ENCODE results near the gene TXK.

The TXK gene

GRCh38 chr4:48137846-48138245 lies 3.8 kb upstream of the TXK start:
- DNase-seq (ENCODE audit: low read depth), result no peak

GRCh38 chr4:48133669-48134068 lies 381 bp downstream of the TXK start:
- DNase-seq (ENCODE audit: low read depth), result no peak

DNA sequence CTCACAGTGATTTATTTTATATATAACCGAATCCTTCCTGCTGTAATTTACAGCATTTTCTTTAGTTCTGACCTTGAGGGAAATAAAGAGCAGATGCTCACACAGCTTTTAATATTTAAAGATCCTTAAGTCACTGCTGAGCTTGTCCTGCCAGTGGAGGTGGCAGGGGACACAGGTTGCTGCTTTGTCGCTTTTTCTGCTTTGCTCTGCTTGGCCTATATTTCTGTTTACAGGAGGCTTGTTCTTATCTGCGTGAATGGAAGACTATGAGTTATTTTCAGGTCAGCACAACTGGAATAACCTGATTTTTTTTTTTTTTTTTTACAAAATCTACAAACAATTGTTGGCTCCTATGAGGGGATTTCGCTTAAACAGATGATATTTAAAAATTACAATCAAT lies 2.3 kb downstream of the TXK start:
- DNase-seq (ENCODE audit: low read depth), result no peak

- no peak for DNase-seq (ENCODE audit: low read depth)
Observed at GRCh38 chr4:48130100-48130499, 4.0 kb downstream of the TXK start.

- DNase-seq (ENCODE audit: low read depth), result no peak
Observed at GRCh38 chr4:48129307-48130014, 4.6 kb downstream of the TXK start.

DNA sequence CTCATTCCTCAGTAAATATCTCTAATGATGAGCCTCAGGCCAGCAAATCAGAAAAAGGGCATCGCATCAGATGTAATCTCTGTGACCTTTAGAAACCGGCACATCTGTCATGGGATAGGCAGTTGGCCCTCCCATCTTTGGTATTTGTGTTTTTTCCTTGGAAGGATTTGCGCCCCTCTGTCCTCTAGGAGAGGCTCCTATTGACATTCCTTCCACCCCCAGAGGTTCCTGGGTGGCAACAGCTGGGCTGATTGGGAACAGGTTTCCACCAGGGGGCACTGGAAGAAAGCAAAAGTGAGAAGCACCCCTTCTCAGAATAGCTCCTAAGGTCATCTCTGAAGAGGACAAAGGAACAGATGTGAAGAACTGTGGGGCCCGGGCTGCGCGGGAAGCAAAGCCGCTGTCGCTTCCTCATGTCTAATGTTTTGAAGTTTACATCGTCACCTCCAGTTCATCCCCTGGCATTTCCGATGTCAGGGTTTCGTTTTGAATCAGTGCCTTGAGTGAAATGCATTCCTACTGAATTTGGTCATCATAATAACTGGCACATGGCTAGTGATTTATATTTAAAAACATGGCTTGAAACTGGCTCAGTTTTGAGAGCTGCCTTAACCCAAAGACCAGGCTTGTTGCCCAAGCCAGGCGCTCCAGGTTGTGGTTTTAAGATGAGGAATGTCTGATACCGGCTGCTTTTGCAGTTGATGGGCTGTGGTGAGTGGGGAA lies 6.2 kb downstream of the TXK start:
- DNase-seq (ENCODE audit: low read depth), result peak; percentile 97

DNA sequence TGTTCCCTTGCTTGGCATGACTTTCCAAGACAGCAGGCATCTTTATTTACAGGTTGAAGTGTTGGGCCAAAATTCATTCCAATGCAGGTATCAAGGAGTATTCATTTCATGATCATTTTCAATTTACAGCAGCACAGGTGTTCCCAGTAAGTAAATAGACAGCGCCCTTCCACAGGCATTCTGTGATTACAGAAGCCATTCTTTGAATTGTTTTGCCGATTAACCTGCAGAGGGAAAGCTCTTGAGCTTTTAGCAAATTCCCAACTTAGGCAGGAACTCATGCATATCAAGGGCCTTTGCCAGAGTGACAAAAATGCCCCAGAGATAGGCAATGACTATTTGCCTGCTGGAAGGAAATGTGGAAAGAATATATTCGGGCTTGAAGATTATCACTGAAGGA lies 6.8 kb downstream of the TXK start:
- DNase-seq (ENCODE audit: low read depth), result no peak

- no peak for DNase-seq (ENCODE audit: low read depth)
Observed at GRCh38 chr4:48126621-48127020, 7.4 kb downstream of the TXK start.

DNA sequence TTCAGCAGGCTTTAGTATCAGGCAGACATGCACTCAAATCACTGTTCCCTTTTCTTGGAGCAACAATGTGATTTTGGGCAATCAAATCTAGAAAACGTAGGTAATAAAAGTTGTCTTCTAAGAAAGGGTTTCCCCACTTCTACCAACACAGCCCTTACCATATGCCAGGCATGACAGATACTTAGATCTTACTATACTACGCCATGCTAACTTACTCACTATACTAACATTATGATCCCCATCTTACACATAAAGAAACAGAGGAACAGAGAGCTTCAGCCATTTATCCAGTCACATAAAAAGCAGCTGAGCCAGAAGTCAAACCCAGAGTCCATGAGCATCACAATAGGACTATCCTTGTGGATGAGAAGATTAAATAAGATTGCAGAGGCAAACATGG lies 9.2 kb downstream of the TXK start:
- no peak for DNase-seq (ENCODE audit: low read depth)

DNA sequence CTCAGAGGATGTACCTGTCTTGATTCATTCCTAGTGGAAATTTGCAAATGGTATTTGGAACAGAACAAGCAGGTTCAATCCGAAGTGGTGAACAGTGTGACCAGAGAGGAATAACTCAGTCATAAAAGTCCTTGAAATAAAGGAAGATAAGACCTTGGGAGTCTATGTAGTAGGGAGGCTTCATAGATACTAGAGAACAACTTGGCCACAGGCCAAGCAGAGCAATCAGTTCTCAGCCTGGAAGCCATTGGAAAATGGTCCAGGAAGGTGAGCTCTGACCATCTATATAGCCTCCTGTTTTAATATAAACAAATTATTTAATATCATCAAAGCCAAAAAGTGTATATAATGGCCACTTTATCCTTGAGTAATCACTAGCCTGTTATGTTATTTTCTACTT lies 11.3 kb downstream of the TXK start:
- DNase-seq (ENCODE audit: low read depth), result no peak

GRCh38 chr4:48121180-48121579 lies 12.9 kb downstream of the TXK start:
- DNase-seq (ENCODE audit: low read depth), result no peak

DNA sequence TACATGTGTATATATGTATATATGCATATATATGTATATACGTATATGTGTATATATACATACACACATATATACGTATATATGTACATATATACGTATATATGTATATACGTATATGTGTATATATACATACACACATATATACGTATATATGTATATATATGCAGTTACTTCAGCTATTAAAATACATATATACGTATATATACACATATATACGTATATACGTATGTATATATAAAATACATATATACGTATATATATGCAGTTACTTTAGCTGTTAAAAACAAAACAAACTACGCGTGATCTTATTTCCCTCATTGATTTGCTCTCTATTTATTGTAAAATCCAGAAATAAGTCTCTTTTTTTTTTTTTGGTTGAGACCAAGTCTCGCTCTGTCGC lies 13.9 kb downstream of the TXK start:
- no peak for DNase-seq (ENCODE audit: low read depth)

DNA sequence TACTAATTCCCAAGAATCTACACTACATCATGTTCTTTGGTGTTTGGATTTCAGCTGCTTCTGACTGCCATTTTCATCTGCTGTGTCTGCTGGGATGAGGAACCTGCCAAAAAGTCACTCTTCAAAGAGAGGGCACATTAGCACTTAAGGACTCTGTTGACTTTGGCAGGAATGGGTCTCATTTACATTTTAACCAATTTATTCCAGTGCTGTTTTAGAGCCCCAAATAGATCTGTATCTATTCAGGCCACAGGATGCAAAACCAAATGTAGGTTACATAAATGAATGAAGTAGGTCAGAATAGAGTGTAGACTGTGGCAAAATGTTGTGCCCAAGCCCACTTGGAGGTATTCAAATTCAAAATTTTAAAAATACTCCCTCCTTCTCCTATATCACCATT lies 14.4 kb downstream of the TXK start:
- DNase-seq (ENCODE audit: low read depth), result no peak

DNA sequence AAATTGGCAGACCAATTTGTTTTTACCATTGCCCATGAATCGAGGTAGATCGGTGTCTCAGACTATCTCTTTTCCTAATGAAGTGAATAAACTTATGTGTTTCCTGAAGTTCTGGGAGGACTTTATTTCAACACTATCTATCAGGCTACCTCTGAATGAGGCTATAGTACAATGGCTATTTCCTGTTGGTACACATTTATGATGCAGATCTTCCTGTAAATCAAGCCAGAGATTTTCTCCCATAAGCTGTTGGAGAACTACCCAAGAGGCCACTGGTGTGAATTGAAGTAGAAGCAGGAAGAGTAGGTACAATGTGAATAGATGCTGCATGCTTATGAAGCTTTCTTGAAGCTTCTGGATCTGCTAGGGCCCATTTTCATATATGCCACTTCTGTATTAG lies 16.0 kb downstream of the TXK start:
- DNase-seq (ENCODE audit: low read depth), result no peak

DNA sequence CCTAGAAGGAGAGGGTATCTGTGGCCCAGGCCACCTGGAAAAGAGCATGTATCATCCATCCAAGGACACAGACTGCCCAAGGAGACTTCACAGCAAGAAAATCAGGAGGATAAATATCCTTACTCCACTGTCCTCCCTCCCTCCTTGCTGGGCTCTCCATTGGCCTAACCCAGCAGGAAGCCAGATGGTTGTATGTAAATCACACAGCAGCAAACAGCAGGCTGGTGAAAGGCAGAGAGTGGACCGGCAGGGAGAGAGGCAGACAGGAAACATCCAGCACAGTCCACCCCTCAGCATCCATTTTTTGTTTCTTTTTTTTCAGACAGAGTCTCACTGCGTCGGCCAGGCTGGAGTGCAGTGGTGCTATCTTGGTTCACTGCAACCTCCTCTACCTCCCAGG lies 17.5 kb downstream of the TXK start:
- DNase-seq (ENCODE audit: low read depth), result no peak

GRCh38 chr4:48114412-48114811 lies 19.6 kb downstream of the TXK start:
- no peak for DNase-seq (ENCODE audit: low read depth)

DNA sequence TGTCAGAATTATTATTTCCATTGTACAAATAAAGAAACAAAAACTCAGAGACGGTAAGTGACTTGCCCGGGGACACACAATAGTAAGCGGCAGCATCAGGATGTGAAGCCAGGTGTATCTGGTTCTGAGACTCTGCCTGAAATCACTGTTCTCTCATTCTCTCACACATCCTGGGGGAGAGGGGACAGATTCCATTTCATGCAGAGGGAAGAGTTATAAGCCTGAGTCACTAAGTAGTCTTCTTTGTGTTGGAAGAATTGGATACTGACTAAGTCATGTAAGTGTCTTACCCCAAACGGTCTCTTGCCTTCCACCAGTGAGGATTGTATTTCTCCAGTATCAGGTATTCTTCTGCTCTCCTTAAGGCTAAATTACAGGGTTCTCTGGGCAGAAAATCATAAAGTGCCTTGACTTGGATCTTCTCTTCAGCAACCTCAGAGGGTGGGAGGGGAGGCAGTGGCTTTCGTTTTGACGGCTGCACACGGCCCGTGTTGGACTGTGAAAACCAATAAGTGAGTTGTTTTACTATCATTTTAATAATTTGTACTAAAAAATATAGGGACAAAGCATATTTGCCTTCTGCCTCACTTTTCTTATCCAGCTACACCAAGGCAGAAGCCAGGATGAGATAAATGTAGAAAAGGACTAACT lies 21.9 kb downstream of the TXK start:
- peak; percentile 29 for DNase-seq (ENCODE audit: low read depth)

GRCh38 chr4:48110452-48110978 lies 23.5 kb downstream of the TXK start:
- no peak for DNase-seq (ENCODE audit: low read depth)

GRCh38 chr4:48109413-48110263 lies 24.4 kb downstream of the TXK start:
- peak; percentile 50 for DNase-seq (ENCODE audit: low read depth)

- no peak for DNase-seq (ENCODE audit: low read depth)
Observed at GRCh38 chr4:48108309-48109073, 25.6 kb downstream of the TXK start.

DNA sequence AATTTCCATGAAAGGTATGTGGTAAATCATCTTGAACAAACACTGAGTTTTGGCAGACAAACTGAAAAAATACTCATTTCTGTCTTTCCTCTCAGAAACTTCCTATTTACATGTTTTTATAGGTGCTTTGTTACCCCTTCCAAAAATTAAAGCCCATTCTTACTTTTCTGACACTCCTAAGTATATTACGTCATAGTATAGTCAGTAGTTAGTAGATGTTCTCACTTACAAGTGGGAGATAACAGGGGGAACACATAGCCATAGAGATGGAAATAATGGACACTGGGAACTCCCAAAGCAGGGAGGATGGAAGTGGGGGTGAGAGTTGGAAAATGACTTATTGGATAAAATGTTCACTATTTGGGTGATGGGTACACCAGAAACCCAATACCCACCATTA lies 28.8 kb downstream of the TXK start:
- no peak for DNase-seq (ENCODE audit: low read depth)
